GM19240 (cell line): ENCODE measurements around the gene NACA2.
"Not testable (repeated sequence)": the region's sequence is repeated elsewhere in the genome, so short reads cannot be mapped to it uniquely, and the experiment has no call there.

Experiments used
- DNase-seq: peaks from one replicate; pipeline ENCODE4 v3.0.0; 2011; ENCODE audit warnings: low spot score; ENCODE audit not compliant: insufficient read length

Gene NACA2

GRCh38 chr17:61552560-61552959 is 38.5 kb downstream of the NACA2 start:
- not testable (repeated sequence) for DNase-seq

- peak; percentile 1 for DNase-seq
Measured at GRCh38 chr17:61551255-61551742, 39.7 kb downstream of the NACA2 start.

- no peak for DNase-seq
Measured at GRCh38 chr17:61547113-61547512, 43.9 kb downstream of the NACA2 start.

GRCh38 chr17:61545335-61545938 is 45.6 kb downstream of the NACA2 start:
- no peak for DNase-seq

GRCh38 chr17:61543786-61544415 is 47.1 kb downstream of the NACA2 start:
- DNase-seq, result no peak

- DNase-seq, result no peak
Measured at GRCh38 chr17:61542027-61542426, 49.0 kb downstream of the NACA2 start.

GRCh38 chr17:61540874-61541273 is 50.1 kb downstream of the NACA2 start:
- no peak for DNase-seq
